DND-41 (cell line): ENCODE measurements around the gene GTPBP4.

Source experiments
- EZH2 ChIP-seq: IDR thresholded peaks from 3 replicates; pipeline ENCODE4 v1.6.1; 2012; ENCODE audit warnings: borderline replicate concordance, low read depth, mild to moderate bottlenecking, moderate library complexity, low read length, inconsistent platforms; ENCODE audit not compliant: severe bottlenecking
- TF ChIP-seq, protein P1 (sequence below): IDR thresholded peaks from 2 replicates; pipeline ENCODE4 v1.5.1; 2012; ENCODE audit warnings: borderline replicate concordance, low read length, moderate library complexity, mild to moderate bottlenecking; ENCODE audit not compliant: poor library complexity, severe bottlenecking; ENCODE audit errors: extremely low read depth

DNA sequence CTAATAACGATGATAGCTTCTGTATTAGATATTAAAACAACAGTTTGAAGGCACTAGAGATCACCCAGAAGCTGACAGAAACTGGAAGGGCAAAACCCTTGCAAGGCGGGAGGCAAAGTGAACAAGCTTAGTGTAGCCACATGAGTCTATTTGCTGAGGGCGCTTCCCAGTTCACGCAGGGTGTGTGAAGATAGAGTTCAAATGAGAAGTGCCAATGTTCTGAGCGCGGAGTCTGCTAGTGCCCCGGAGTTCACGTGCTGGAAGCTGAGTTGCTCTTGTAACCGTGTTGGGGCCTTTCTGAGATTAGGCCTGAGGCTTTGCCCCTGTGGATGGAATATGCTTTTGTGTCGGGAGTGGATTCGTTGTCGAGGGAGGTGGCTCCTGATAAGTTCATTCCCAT lies 16.6 kb upstream of the GTPBP4 start:
- TF ChIP-seq, protein P1, sequence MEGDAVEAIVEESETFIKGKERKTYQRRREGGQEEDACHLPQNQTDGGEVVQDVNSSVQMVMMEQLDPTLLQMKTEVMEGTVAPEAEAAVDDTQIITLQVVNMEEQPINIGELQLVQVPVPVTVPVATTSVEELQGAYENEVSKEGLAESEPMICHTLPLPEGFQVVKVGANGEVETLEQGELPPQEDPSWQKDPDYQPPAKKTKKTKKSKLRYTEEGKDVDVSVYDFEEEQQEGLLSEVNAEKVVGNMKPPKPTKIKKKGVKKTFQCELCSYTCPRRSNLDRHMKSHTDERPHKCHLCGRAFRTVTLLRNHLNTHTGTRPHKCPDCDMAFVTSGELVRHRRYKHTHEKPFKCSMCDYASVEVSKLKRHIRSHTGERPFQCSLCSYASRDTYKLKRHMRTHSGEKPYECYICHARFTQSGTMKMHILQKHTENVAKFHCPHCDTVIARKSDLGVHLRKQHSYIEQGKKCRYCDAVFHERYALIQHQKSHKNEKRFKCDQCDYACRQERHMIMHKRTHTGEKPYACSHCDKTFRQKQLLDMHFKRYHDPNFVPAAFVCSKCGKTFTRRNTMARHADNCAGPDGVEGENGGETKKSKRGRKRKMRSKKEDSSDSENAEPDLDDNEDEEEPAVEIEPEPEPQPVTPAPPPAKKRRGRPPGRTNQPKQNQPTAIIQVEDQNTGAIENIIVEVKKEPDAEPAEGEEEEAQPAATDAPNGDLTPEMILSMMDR: no peak
- no peak for TF ChIP-seq EZH2
